ENCODE measurements around the gene PLD1.

Gene PLD1

GRCh38 chr3:171797873-171798272 lies 12.4 kb downstream of the PLD1 start:
- TF ChIP-seq MAX (IDR thresholded peaks at IDR 0.05; ENCODE audit: low read depth, low read length) = no peak
- no peak for TF ChIP-seq POLR2A (IDR thresholded peaks at IDR 0.05; ENCODE audit: extremely low read depth, insufficient read length)
- TF ChIP-seq CTCF (IDR thresholded peaks at IDR 0.05; ENCODE audit: low read depth, low read length) = no peak
- TF ChIP-seq MYC (IDR thresholded peaks at IDR 0.05; ENCODE audit: low read depth, low read length) = no peak
- no peak for DNase-seq (ENCODE audit: low read depth)
- H3K4me3 ChIP-seq (ENCODE audit: low read depth, low read length) = no peak overlapping the region

- no peak for TF ChIP-seq POLR2A (IDR thresholded peaks at IDR 0.05; ENCODE audit: extremely low read depth, insufficient read length)
- TF ChIP-seq CTCF (IDR thresholded peaks at IDR 0.05; ENCODE audit: low read depth, low read length) = no peak
- no peak for TF ChIP-seq MAX (IDR thresholded peaks at IDR 0.05; ENCODE audit: low read depth, low read length)
- no peak for TF ChIP-seq MYC (IDR thresholded peaks at IDR 0.05; ENCODE audit: low read depth, low read length)
- DNase-seq (ENCODE audit: low read depth) = peak; percentile 59
- no peak overlapping the region for H3K4me3 ChIP-seq (ENCODE audit: low read depth, low read length)
These were observed 13.0 kb downstream of the PLD1 start for GRCh38 chr3:171797265-171797679.

GRCh38 chr3:171796625-171797264 lies 13.5 kb downstream of the PLD1 start:
- no peak for DNase-seq (ENCODE audit: low read depth)
- no peak overlapping the region for H3K4me3 ChIP-seq (ENCODE audit: low read depth, low read length)
- TF ChIP-seq MAX (IDR thresholded peaks at IDR 0.05; ENCODE audit: low read depth, low read length) = no peak
- no peak for TF ChIP-seq MYC (IDR thresholded peaks at IDR 0.05; ENCODE audit: low read depth, low read length)
- no peak for TF ChIP-seq POLR2A (IDR thresholded peaks at IDR 0.05; ENCODE audit: extremely low read depth, insufficient read length)

GRCh38 chr3:171792531-171792930 lies 17.8 kb downstream of the PLD1 start:
- no peak overlapping the region for H3K4me3 ChIP-seq (ENCODE audit: low read depth, low read length)
- DNase-seq (ENCODE audit: low read depth) = no peak
- TF ChIP-seq POLR2A (IDR thresholded peaks at IDR 0.05; ENCODE audit: extremely low read depth, insufficient read length) (no peak), CTCF (IDR thresholded peaks at IDR 0.05; ENCODE audit: low read depth, low read length) (no peak)

GRCh38 chr3:171791692-171792076 lies 18.6 kb downstream of the PLD1 start:
- no peak overlapping the region for H3K4me3 ChIP-seq (ENCODE audit: low read depth, low read length)
- no peak for TF ChIP-seq MYC (IDR thresholded peaks at IDR 0.05; ENCODE audit: low read depth, low read length)
- no peak for TF ChIP-seq CTCF (IDR thresholded peaks at IDR 0.05; ENCODE audit: low read depth, low read length)
- TF ChIP-seq POLR2A (IDR thresholded peaks at IDR 0.05; ENCODE audit: extremely low read depth, insufficient read length) = no peak
- no peak for TF ChIP-seq MAX (IDR thresholded peaks at IDR 0.05; ENCODE audit: low read depth, low read length)
- DNase-seq (ENCODE audit: low read depth) = no peak

GRCh38 chr3:171790898-171791691 lies 19.2 kb downstream of the PLD1 start:
- H3K4me3 ChIP-seq (ENCODE audit: low read depth, low read length) = no peak overlapping the region

More at GRCh38 chr3:171790898-171791691, 19.2 kb downstream of the PLD1 start:
- DNase-seq (ENCODE audit: low read depth) = no peak
- TF ChIP-seq POLR2A (IDR thresholded peaks at IDR 0.05; ENCODE audit: extremely low read depth, insufficient read length) (no peak), MYC (IDR thresholded peaks at IDR 0.05; ENCODE audit: low read depth, low read length) (no peak), CTCF (IDR thresholded peaks at IDR 0.05; ENCODE audit: low read depth, low read length) (no peak), MAX (IDR thresholded peaks at IDR 0.05; ENCODE audit: low read depth, low read length) (no peak)

Measured in NB4 (cell line).